DMS153 treated with DMSO at 0.1 percent for 48 hours (cell line): ENCODE measurements around the gene EMP3.

Experiments used
- DNase-seq: peaks from one replicate; lab custom pipeline; 2025; ENCODE audit not compliant: unreplicated experiment; lab: John Stamatoyannopoulos, UW

The EMP3 gene

DNA sequence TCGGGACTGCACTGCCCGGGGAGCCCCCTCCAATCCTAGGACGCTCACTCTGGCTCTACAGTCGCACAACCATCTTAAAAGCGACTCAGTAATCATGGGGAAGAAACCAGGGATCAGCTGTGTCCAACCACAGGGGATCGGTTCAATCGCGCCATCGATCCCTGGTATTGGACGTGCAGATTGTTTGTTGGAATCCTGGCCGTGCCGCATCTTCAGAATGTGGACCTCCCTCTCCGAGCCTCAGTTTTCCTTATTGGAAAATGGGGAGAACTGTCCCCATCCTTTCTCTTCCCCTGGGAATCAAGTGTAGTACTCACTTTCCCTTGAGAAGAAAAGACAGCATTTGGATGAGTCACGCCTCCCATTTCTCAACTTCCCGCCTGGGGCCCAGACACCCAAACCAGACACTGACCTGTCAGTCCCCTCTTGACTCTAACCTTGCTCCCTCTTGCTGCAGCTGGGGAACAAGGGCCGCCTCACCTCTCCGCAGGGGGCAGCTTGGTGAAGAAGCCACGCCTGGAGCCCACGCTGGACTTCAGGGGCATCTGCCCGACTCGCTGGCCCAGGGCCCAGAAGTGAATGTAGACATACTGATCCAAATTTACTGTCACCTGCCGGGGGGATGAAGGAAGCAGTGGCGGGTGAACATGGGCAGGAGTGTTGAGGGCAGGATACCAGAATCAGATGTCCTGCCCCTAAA lies 17.6 kb downstream of the EMP3 start:
- no peak for DNase-seq

DNA sequence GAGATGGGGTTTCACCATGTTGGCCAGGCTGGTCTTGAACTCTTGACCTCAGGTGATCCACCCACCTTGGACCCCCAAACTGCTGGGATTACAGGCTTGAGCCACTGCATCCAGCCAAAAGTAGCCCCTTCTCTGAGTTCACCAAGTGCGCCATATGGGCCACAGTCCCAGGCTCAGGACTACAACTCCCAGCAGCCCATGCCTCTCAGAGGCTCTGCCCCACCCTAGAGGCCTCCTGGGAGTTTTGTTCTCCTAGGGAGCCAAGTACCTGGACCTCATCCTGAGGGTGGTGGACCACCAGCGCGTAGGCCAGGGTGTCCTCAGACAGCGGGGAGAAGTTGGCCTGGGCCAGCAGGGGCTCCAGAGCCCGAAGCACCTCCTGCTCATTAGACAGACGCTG lies 19.5 kb downstream of the EMP3 start:
- no peak for DNase-seq

DNA sequence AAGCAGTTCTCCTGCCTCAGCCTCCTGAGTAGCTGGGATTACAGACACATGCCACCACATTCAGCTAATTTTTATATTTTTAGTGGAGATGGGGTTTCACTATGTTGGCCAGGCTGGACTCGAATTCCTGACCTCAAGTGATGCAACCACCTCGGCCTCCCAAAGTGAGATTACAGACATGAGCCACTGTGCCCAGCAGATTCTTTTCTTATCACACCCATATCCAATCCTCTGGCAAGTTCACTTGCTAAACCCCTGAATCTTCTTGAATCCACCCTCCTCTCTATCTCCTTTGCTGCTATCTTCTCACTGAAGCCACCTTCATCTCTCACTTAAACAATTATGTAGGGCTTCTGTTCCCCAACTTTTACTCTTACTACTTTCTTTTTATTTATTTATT lies 20.8 kb downstream of the EMP3 start:
- DNase-seq = no peak

DNA sequence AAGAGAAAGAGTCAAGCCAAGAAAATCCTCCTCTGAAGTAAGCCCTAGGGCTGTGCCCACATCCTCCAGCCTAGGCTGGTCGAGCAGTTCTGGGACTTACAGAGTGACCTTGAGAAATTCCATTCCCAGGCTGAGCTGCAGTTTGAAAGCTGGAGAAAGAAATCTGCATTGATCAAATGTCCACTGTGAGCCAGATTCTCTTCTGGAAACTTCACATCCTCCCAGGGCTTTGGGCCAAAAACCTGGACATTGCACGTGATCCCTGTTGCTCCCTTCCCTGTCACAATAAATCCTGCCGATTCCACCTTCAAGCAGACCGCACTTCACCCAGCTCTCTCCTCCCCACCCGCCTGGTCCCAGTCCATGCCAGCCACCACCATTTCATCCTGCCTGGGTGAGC lies 22.7 kb downstream of the EMP3 start:
- DNase-seq = no peak

DNA sequence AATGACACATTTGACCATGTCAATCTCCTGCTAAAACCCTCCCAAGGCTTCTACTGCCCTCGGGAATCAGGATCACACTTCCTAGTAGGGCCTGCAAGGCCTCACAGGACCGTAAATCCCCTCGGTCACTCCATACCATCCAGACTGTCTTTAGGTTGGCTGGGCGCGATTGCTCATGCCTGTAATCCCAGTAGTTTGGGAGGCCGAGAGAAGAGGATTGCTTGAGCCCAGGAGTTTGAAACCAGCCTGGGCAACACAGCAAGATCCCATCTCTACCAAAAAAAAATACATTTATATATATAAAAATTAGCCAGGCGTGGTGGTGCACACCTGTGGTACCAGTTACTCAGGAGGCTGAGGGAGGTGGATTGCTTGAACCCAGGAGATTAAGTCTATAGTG lies 23.4 kb downstream of the EMP3 start:
- DNase-seq = no peak

DNA sequence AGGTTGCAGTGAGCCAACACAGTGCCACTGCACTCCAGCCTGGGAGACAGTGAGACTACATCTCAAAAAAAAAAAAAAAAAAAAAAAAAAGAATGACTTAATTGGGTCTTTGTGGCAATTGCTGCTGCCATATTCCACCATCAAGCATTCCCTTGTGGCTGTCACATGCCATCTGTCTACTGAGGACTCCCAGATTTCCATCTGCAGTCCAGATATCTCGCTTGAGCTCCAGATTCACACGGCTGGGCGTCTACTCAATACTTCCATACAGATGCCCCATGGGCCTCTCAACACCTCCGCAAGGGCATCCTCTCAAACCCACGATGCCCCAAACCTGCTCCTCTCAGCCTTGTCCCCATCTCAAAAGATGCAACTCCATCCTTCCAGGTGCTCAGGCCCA lies 25.5 kb downstream of the EMP3 start:
- DNase-seq = no peak

DNA sequence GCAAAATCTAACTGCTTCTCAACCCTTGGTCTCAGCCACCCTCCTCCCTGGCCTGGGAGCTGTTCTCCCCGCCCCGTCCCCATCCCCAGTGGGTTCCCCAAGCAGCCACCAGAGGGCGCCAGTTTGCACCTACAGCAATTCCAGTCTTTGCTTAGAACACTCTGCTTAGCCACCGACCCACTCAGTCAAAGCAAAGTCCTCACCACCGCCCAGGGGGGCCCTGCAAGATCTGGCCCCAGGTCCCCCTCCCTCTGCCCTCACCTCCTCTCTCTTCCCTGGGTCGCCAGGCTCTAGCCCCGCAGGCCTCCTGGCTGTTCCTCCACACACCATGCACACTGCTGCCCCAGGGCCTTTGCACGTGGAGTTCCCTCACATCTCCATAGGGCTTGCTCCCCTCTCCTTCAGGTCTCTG lies 26.0 kb downstream of the EMP3 start:
- peak; percentile 53 for DNase-seq

DNA sequence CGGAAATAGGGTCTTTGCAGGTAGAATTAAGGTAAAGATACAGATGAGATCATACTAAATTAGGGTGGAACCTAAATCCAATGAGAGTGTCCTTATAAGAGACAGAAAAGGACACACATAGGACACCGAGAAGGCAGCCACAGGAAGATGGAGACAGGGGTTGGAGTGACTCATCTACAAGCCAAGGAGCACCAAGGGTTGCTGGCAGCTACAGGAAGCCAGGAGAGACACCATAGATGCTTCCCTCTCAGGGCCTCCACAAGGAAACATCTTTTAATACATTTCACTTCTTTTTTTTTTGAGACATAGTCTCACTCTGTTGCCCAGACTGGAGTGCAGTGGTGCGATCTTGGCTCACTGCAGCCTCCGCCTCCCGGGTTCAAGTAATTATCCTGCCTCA lies 28.3 kb downstream of the EMP3 start:
- no peak for DNase-seq

DNA sequence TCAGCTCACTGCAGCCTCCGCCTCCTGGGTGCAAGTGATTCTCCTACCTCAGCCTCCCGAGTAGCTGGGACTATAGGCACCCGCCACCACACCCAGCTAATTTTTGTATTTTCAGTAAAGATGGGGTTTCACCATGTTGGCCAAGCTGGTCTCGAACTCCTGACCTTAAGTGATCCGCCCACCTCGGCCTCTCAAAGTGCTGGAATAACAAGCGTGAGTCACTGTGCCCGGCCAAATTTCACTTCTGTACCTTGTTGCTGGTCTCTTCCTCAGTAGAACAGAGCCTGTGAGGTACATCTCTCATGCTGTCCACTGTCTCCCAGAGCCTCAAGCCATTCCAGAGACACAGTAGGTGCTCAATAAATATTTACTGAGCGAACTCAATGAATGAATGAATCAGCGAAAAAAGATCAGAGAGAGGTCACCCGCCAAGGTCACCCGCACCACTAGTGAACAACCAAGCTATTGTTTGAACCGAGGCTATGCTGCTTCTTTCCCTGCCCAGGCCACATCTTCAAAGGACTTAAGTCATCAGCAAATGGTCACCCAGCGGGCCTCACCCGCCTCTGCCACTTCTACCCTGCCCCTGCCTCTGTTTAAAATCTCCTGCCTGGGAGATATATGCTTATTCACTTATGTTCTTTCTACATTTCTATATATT lies 29.1 kb downstream of the EMP3 start:
- no peak for DNase-seq

DNA sequence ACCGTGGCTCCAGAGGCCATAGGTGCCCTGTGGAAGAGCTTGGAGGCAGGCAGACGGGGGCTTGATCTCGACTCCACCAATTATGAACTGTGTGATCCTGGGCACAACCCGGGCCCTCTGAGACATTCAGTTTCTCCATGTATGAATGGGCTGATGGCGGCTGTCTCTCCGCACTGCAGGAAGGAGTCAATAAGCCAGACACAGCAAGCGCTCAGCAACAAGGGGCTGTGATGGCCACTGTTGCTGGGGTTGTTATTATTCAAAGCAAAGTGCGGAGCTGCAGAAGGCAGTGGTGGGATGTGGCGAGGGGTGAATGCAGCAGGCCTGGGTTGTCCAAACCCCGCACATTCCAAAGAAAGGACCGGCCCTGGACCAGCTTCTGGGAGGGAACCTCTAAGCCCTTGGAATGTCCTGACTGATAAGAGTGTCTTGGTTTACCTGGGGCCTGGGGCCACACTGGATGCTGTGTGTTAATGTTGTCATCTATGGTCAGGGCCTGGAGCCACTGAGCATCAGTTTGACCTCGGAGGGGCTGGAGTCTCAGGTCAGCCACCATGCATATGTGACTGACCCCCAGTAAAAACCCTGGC lies 30.1 kb downstream of the EMP3 start:
- DNase-seq = no peak

DNA sequence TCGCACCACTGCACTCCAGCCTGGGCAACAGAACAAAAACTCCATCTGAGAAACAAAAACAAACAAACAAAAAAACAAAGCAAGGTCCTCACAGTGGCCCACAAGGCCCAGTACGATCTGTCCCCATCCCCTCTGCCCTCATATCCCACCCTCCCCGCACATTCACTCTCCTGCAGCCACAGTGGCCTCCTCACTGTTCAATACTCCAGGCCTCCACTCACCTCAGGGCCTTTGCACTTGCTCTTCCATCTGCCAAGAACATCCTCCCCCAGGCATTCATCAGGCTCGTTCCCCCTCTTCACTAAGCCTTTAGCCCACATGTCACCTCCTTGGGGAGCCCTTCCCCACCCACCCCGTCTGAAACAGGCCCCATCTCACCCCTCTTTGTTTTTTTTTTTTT lies 33.8 kb downstream of the EMP3 start:
- no peak for DNase-seq

DNA sequence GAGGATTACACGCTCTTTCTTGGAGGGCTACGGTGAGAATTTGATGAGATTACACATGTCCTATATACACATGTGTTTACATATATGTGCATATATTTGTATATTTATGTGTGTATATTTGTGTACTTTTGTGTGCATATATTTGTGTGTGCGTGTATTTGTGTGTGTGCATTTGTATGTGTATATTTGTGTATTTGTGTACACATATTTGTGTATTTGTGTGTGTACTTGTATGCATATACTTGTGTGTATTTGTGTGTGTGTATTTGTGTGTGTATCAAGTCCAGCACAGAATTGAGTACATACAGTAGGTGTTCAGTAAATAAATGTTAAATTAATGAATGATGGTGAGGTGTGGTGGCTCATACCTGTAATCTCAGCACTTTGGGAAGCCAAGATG lies 36.6 kb downstream of the EMP3 start:
- no peak for DNase-seq

DNA sequence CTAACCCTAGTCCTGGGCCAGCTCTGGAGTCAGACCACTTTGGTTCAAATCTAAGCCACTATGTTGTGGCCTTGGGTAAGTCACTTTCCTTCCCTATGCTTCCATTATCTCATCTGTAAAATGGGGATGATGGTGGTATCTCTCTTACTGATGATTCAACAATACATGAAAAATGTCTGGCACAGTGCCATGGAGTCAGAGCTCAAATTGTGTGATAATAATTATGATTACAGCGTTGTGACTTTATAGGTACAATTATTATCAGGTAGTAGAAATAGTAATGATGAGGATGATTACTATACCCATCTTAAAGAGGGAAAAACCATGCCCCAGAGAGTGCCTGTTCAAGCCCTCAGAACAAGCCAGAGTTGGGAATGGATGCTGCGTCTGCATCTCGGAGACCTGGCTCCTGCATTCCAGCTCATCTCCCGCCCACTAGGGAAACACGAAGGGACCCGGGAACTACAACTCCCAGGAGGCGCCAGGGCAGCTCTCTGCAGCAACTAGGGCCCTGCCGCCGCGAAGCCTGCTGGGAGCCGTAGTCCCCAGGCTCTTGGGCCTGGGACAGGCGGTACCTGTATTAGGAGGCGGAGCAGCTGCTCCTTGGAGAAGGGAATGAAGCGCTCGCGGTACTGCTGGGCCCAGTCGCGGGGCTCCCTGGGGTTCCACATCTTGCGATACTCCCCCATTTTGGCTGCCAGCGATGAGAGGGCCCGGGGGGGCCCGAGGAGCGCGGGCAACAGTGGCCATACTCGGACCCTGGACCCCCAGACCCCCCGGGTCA lies 37.6 kb downstream of the EMP3 start:
- DNase-seq = peak; percentile 92

DNA sequence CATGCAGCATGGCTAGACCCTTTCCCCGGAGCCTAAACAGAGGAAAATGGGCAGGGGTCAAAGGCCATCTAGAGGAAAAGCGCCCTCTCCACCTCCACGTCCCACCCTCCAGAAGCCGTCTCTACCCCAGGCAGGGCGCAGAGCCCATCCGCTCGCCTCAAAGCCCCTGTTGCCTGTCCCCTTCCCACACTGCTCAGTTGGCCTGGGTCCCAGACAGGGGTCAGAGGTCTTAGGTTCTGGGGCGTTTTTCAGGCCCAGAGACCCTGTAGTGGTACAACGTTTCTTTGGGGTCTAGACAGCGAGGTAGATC lies 38.1 kb downstream of the EMP3 start:
- no peak for DNase-seq

DNA sequence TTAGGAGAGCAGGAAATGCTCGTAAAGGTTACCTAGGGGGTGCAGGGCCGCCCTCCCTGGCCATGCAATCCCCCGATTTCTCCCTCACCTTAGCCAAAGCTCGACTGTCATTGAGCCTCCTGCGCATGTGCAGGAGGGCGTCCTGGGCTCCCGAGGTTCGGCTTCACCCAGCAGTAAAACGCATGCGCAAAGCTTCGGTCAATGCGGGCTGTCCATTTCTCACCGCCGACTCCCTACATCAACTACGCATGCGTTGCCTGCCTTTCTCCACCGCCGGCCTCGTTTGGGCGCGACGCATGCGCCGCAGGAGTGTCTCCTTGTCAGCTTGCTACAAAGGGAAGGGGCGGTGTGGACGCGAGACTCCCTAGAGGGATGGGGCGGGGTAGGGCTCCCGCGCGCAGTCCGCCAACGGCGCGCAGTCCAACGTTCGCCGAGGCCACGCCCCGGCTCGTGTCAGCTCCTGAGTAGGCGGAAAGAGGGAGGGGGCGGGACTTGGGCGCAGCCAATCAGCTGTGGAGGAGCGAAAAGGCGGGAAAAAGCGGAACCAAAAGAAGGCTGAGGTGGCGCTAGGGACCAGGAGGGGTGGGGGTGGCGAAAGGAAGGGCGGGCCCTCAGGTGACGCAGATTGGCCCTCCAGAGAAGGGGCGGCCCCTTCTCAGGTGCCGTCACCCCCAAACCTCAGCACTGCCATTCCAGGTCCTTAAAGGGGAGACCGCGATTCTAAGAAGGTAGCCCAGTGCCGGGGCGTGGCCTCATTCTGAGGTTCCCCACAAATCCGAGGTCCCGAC lies 38.7 kb downstream of the EMP3 start, which contains the start of the genes SYNGR4 and TMEM143:
SYNGR4 (plus strand) TSS at position 558 of the 788 bp plus-strand sequence. CDS start 1,476 bp downstream, outside the sequence.
TMEM143 (minus strand) TSS at position 131 of the 788 bp plus-strand sequence; CDS start at position 111, 20 bp downstream.
- DNase-seq = peak; percentile 99

DNA sequence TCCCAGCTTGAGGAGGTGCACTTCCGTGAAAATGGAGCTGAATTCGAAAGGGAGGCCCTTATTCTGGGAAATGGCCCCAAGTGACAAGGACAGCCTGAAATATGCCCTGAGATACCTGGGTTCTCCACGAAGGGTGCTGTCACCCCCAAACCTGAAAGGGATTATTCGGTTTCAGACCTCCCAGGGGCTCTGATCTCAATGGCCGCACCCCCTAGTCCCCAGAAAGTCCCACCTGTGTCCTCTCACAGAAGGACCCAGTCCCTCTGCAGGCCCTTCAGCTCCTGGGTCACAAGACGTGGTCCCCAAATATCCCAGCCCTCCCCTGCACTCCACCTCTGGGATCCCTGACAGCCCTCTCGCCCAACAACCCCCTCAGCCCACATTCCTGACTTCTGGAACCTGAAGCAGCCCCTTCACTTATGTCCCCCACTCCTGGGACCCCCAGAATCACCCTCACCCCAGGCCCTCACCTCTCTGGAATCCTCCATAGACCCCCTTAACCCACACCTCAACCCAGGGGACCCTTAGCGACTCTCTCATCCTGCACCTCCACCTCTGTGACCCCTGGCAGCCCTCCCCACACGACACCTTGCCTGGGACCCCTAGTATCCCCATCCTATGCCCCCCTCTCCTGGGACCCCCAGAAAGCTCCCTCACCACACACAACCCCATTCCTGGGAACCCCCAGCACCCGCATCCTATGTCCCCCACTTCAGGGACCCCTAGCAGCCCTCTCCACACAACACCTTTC lies 39.4 kb downstream of the EMP3 start:
- DNase-seq = no peak

DNA sequence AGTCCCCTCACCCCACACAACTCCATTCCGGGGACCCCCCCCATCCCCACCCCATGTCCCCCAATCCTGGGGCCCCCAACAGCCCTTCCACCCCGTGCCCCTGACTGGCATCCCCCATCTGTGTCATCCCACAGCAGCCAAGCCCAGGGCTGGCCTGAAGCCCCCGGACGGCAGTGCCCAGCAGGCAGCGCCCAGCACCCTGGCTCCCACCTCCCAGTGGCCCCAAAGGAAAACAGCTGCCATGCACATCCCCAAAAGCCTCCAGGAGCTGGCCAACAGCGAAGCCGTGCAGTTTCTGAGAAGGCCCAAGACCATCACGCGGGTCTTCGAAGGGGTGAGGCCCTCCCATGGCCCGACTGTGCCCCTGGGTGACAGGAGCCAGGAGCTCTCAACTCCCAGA lies 40.2 kb downstream of the EMP3 start:
- no peak for DNase-seq

DNA sequence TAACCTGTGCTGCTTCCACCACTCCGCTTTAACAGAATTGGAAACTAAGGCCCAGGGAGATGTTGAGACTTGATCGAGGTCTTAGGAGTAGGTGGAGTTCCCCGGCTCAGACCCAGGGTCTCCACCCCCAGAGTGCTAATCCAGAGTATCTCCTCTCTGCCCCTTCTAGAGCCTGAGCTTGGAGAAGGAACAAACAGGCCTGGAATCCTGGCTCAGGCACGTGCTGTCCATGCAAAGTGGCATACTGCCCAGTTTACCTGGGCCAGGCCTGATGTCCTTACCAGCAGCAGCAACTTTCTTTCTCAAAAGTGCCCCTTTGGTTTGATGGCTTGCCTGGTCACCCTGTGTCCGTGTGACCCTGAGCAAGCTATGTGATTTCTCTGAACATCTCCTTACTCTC lies 42.5 kb downstream of the EMP3 start:
- no peak for DNase-seq

DNA sequence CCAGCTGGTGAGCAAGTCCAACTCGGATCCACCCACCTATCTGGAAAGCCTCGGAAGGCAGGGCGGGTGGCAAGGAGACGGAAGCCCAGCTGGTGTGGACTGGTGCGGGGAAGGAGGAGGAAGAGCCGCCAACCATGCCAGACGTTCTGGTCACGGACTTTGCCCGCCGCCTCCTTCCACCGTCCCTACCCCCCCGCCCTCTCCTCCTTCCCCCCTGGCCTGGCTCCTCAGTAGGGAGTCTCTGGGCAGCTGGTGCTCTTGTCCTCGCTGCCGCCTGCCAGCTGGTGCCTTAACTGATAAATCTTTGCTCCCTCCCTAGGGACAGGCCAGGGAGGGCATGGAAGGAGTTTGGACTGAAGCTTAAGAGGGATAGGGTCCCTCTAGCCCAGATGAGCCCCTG lies 43.6 kb downstream of the EMP3 start:
- DNase-seq = no peak

DNA sequence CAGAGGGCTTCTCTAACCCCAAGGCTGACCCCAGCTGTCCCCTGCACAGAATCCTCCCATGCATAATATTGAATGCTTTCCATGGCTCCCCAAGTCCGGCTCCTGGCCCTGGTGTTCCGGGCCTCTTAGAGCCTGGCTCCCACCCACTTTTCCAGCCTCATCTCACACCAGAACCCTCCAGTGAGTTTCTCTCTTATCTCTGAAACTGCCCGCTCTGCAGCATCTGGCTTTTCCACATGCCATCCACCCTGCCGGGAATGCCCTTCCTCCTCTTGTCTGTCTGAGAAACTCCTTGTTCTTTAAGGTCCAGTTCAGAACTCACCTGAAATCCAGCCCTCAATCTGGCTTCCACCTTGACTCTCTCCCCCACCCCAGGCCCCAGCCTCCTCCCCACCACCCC lies 45.6 kb downstream of the EMP3 start:
- DNase-seq = no peak
